Measurements from ENCODE around the gene RAD51B.

Gene RAD51B

GRCh38 chr14:68547305-68548193, 728.0 kb downstream of the RAD51B start:
- DNase-seq (ENCODE audit: low spot score): no peak

- peak; percentile 30 for DNase-seq (ENCODE audit: low spot score)
Observed at GRCh38 chr14:68548194-68549076, 728.9 kb downstream of the RAD51B start.

- DNase-seq (ENCODE audit: low spot score): no peak
Observed at GRCh38 chr14:68550338-68550715, 730.7 kb downstream of the RAD51B start.

GRCh38 chr14:68551045-68551683, 731.6 kb downstream of the RAD51B start:
- no peak for DNase-seq (ENCODE audit: low spot score)

- no peak for DNase-seq (ENCODE audit: low spot score)
Observed at GRCh38 chr14:68552075-68552474, 732.5 kb downstream of the RAD51B start.

GRCh38 chr14:68552602-68553001, 733.0 kb downstream of the RAD51B start:
- DNase-seq (ENCODE audit: low spot score): no peak

GRCh38 chr14:68553311-68553710, 733.7 kb downstream of the RAD51B start:
- no peak for DNase-seq (ENCODE audit: low spot score)

GRCh38 chr14:68554231-68554630, 734.7 kb downstream of the RAD51B start:
- DNase-seq (ENCODE audit: low spot score): no peak

- DNase-seq (ENCODE audit: low spot score): no peak
Observed at GRCh38 chr14:68556253-68556652, 736.7 kb downstream of the RAD51B start.

- no peak for DNase-seq (ENCODE audit: low spot score)
Observed at GRCh38 chr14:68557648-68558047, 738.1 kb downstream of the RAD51B start.

- no peak for DNase-seq (ENCODE audit: low spot score)
Observed at GRCh38 chr14:68558096-68558495, 738.5 kb downstream of the RAD51B start.

GRCh38 chr14:68559949-68560348, 740.4 kb downstream of the RAD51B start:
- DNase-seq (ENCODE audit: low spot score): no peak

- no peak for DNase-seq (ENCODE audit: low spot score)
Observed at GRCh38 chr14:68561531-68562007, 742.0 kb downstream of the RAD51B start.

GRCh38 chr14:68562911-68563250, 743.3 kb downstream of the RAD51B start:
- DNase-seq (ENCODE audit: low spot score): no peak

GRCh38 chr14:68563251-68564131, 743.9 kb downstream of the RAD51B start:
- no peak for DNase-seq (ENCODE audit: low spot score)

- DNase-seq (ENCODE audit: low spot score): no peak
Observed at GRCh38 chr14:68564191-68564825, 744.7 kb downstream of the RAD51B start.

- no peak for DNase-seq (ENCODE audit: low spot score)
Observed at GRCh38 chr14:68564826-68565759, 745.5 kb downstream of the RAD51B start.

GRCh38 chr14:68566075-68566474, 746.5 kb downstream of the RAD51B start:
- no peak for DNase-seq (ENCODE audit: low spot score)

All from SK-N-DZ (cell line).